Measurements from ENCODE around the gene NCOA7. TPM values are rescaled to one million over a fixed set of nuclear protein-coding genes. Genes with fewer than 3 reads are reported as not detected.

NCOA7 gene
- total and polyA plus RNA-seq, 2 of the 8 experiments (the other 6 are each of a cell fraction or from before 2014, with no cell fraction given), result 2.6 to 10.7 TPM

- no peak for TF ChIP-seq CHD7 (IDR thresholded peaks at IDR 0.05; ENCODE audit: insufficient replicate concordance, low read length)
- TF ChIP-seq USF2 (IDR thresholded peaks at IDR 0.05; ENCODE audit: low read length), result no peak
- TF ChIP-seq, protein P1, sequence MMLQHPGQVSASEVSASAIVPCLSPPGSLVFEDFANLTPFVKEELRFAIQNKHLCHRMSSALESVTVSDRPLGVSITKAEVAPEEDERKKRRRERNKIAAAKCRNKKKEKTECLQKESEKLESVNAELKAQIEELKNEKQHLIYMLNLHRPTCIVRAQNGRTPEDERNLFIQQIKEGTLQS (IDR thresholded peaks at IDR 0.05; ENCODE audit: insufficient read depth, low read depth, low read length), result no peak
- no peak for TF ChIP-seq RAD21 (IDR thresholded peaks at IDR 0.05 in 1 of 2, conservative IDR thresholded peaks at IDR 0.05 in 1 of 2; ENCODE audit: low read depth in 2 of 2, low read length in 2 of 2)
Measured at GRCh38 chr6:125831659-125832058, 40.9 kb downstream of the NCOA7 start (continued).
